Liver (tissue), 9 donors: ENCODE results near the gene ATG2A. TPM values are rescaled to one million over a fixed set of nuclear protein-coding genes. Genes with fewer than 3 reads are reported as not detected.

Experiments used
- DNase-seq: peaks from one replicate; pipeline ENCODE4 v3.0.0-alpha.2; 2017; ENCODE audit warnings: low spot score
- H3K27ac ChIP-seq, 2 donors: one replicate each; pipeline ENCODE4 v1.7.0; 2013; ENCODE audit warnings: inconsistent platforms in 2 of 2, low read length in 2 of 2, control low read depth in 1 of 2, low read depth in 1 of 2, mild to moderate bottlenecking in 1 of 2
- H3K27me3 ChIP-seq, 4 donors: one replicate each; pipeline versions ENCODE4 v1.6.1 to v1.7.0; 2013; ENCODE audit warnings: low read length in 3 of 4, inconsistent platforms in 1 of 4, mild to moderate bottlenecking in 1 of 4, moderate library complexity in 1 of 4; ENCODE audit not compliant: control insufficient read depth in 4 of 4, insufficient read depth in 4 of 4
- H3K36me3 ChIP-seq, 4 donors: one replicate each; pipeline versions ENCODE4 v1.6.1 to v1.7.0; 2013; ENCODE audit warnings: low read length in 3 of 4, mild to moderate bottlenecking in 3 of 4, low read depth in 1 of 4, moderate library complexity in 1 of 4; ENCODE audit not compliant: control insufficient read depth in 4 of 4, insufficient read depth in 3 of 4
- H3K4me1 ChIP-seq, 4 donors: one replicate each; pipeline versions ENCODE4 v1.6.1 to v1.7.0; 2013; ENCODE audit warnings: low read length in 3 of 4, mild to moderate bottlenecking in 3 of 4, moderate library complexity in 1 of 4; ENCODE audit not compliant: control insufficient read depth in 4 of 4, insufficient read depth in 4 of 4
- H3K4me3 ChIP-seq, 3 donors: one replicate each; pipeline versions ENCODE4 v1.6.1 to v1.7.0; 2013; ENCODE audit warnings: low read length in 3 of 3, control low read depth in 1 of 3, low read depth in 1 of 3, mild to moderate bottlenecking in 1 of 3
- H3K9ac ChIP-seq, 2 donors: one replicate each; pipeline ENCODE4 v1.7.0; 2013; ENCODE audit warnings: low read length in 2 of 2, mild to moderate bottlenecking in 2 of 2, moderate library complexity in 2 of 2, control low read depth in 1 of 2, low read depth in 1 of 2
- H3K9me3 ChIP-seq, 4 donors: one replicate each; pipeline versions ENCODE4 v1.6.1 to v1.7.0; 2013; ENCODE audit warnings: low read length in 3 of 4; ENCODE audit not compliant: control insufficient read depth in 4 of 4
- CTCF ChIP-seq: fragments of 150-350 bp; IDR thresholded peaks from 2 replicates; pipeline ENCODE4 v1.5.1; 2017; ENCODE audit warnings: improper control_type of control experiment, low read depth, low read length; ENCODE audit not compliant: missing input control
- EGR1 ChIP-seq, 2 donors: IDR thresholded peaks; 2 replicates each; pipeline ENCODE4 v1.6.1; 2016 to 2018; ENCODE audit warnings: antibody characterized with exemption in 2 of 2, low read depth in 2 of 2
- FOXA1 ChIP-seq: IDR thresholded peaks from 2 replicates; pipeline ENCODE4 v1.6.1; 2016; ENCODE audit warnings: antibody characterized with exemption
- FOXA2 ChIP-seq: IDR thresholded peaks from 2 replicates; pipeline ENCODE4 v1.6.1; 2016; ENCODE audit warnings: antibody characterized with exemption
- GABPA ChIP-seq, 2 donors: IDR thresholded peaks in 1 of 2; conservative IDR thresholded peaks in 1 of 2; 2 replicates each; pipeline ENCODE4 v1.6.1; 2016; ENCODE audit warnings: antibody characterized with exemption in 2 of 2, mild to moderate bottlenecking in 1 of 2, moderate library complexity in 1 of 2
- HNF4A ChIP-seq, 2 donors: conservative IDR thresholded peaks; 2 replicates each; pipeline ENCODE4 v1.6.1; 2016; ENCODE audit warnings: antibody characterized with exemption in 2 of 2, mild to moderate bottlenecking in 2 of 2
- JUND ChIP-seq, 2 donors: IDR thresholded peaks; 2 replicates each; pipeline ENCODE4 v1.6.1; 2016; ENCODE audit warnings: antibody characterized with exemption in 2 of 2
- MAX ChIP-seq: IDR thresholded peaks from 2 replicates; pipeline ENCODE4 v1.6.1; 2016; ENCODE audit warnings: antibody characterized with exemption
- NR2F2 ChIP-seq: IDR thresholded peaks from 2 replicates; pipeline ENCODE4 v1.6.1; 2016; ENCODE audit warnings: antibody characterized with exemption
- RAD21 ChIP-seq, 2 donors: IDR thresholded peaks; 2 replicates each; pipeline ENCODE4 v1.6.1; 2016; ENCODE audit warnings: antibody characterized with exemption in 2 of 2, mild to moderate bottlenecking in 2 of 2
- REST ChIP-seq: IDR thresholded peaks from 2 replicates; pipeline ENCODE4 v1.6.1; 2016; ENCODE audit warnings: antibody characterized with exemption, mild to moderate bottlenecking
- RXRA ChIP-seq, 2 donors: IDR thresholded peaks; 2 replicates each; pipeline ENCODE4 v1.6.1; 2017 to 2018; ENCODE audit warnings: antibody characterized with exemption in 2 of 2, mild to moderate bottlenecking in 1 of 2
- SP1 ChIP-seq: IDR thresholded peaks from 2 replicates; pipeline ENCODE4 v1.6.1; 2018; ENCODE audit warnings: antibody characterized with exemption, mild to moderate bottlenecking
- TAF1 ChIP-seq: conservative IDR thresholded peaks from 2 replicates; pipeline ENCODE4 v1.6.1; 2016; ENCODE audit warnings: antibody characterized with exemption, mild to moderate bottlenecking
- YY1 ChIP-seq: IDR thresholded peaks from 2 replicates; pipeline ENCODE4 v1.6.1; 2016; ENCODE audit warnings: antibody characterized with exemption, mild to moderate bottlenecking
- ZBTB33 ChIP-seq: IDR thresholded peaks from 2 replicates; pipeline ENCODE4 v1.6.1; 2016; ENCODE audit warnings: antibody characterized with exemption
- WGBS: extraction: QIAGEN DNeasy Blood & Tissue Kit; methylation state at CpG from one replicate; pipeline ENCODE4 v1.1.7; 2013; 5-methylcytosine and 5-hydroxymethylcytosine counted together
- polyA plus RNA-seq, 2 donors: library from polyadenylated mRNA; stranded (reverse) in 1 of 2; unstranded in 1 of 2; fragments of 200-250 nt in 1 of 2; fragments of >200 nt in 1 of 2; fragmentation: Nextera tagmentation in 1 of 2; extraction: Ambion mirVana in 1 of 2; gene quantifications; one replicate each; pipeline versions ENCODE4 v1.2.1 to v1.2.3, GENCODE V29; 2013 to 2015
- total RNA-seq, 2 donors: library from RNA; depleted of rRNA; stranded (reverse); fragments of >200 nt; gene quantifications; one replicate each; pipeline ENCODE4 v1.2.3, GENCODE V29; 2014
- donor health status: healthy.
- donor health status: healthy.
- donor health status: healthy.
- donor health status: healthy.
- donor health status: healthy.

Gene ATG2A
- total and polyA plus RNA-seq, 4 donors: 15.6 to 34.1 (median 23.0) TPM

GRCh38 chr11:64959498-64959897, 42.5 kb upstream of the ATG2A start:
- Histone ChIP-seq H3K36me3 (no peaks in the 10 kb centered on the region), H3K9ac (no peak overlapping the region), H3K9me3 (no peaks in the 10 kb centered on the region), H3K27ac (no peak overlapping the region), H3K27me3 (no peaks in the 10 kb centered on the region), H3K4me1 (no peaks in the 10 kb centered on the region), H3K4me3 (no peak overlapping the region)
- WGBS: 73% methylated on average over 3 of the region's 3 CpGs
- no peak for DNase-seq
- no peak for TF ChIP-seq FOXA2
- TF ChIP-seq HNF4A (conservative IDR thresholded peaks at IDR 0.05): no peak
- no peak for TF ChIP-seq JUND (IDR thresholded peaks at IDR 0.05)
- no peak for TF ChIP-seq CTCF
- TF ChIP-seq SP1: no peak
- no peak for TF ChIP-seq RAD21 (IDR thresholded peaks at IDR 0.05)

- WGBS: 61% methylated on average over 5 of the region's 5 CpGs
- no peak overlapping the region for H3K27ac ChIP-seq
- DNase-seq: no peak
These were observed 37.2 kb upstream of the ATG2A start for GRCh38 chr11:64954201-64954600.

More at GRCh38 chr11:64954201-64954600, 37.2 kb upstream of the ATG2A start:
- Histone ChIP-seq H3K9me3 (no peaks in the 10 kb centered on the region), H3K9ac (no peak overlapping the region), H3K27me3 (no peaks in the 10 kb centered on the region), H3K4me1 (no peaks in the 10 kb centered on the region), H3K4me3 (no peak overlapping the region), H3K36me3 (no peaks in the 10 kb centered on the region)
- no peak for TF ChIP-seq YY1
- TF ChIP-seq FOXA2: no peak
- TF ChIP-seq NR2F2: no peak
- no peak for TF ChIP-seq MAX
- TF ChIP-seq REST: no peak
- TF ChIP-seq RAD21 (IDR thresholded peaks at IDR 0.05): no peak
- TF ChIP-seq TAF1: no peak
- TF ChIP-seq ZBTB33: no peak
- TF ChIP-seq EGR1 (IDR thresholded peaks at IDR 0.05; ENCODE audit: low read depth in 2 of 2): no peak
- no peak for TF ChIP-seq RXRA (IDR thresholded peaks at IDR 0.05)
- TF ChIP-seq GABPA (IDR thresholded peaks at IDR 0.05 in 1 of 2, conservative IDR thresholded peaks at IDR 0.05 in 1 of 2): no peak
- no peak for TF ChIP-seq FOXA1
- no peak for TF ChIP-seq CTCF
- TF ChIP-seq HNF4A (conservative IDR thresholded peaks at IDR 0.05): no peak
- TF ChIP-seq JUND (IDR thresholded peaks at IDR 0.05): no peak
